HEK293T (cell line): Measurements from ENCODE around the gene TCF3.

Experiments
- CTCF ChIA-PET: fragments of 350-600 bp; formaldehyde crosslinking; extraction: SDS; loops from one replicate; lab custom pipeline; 2021; ENCODE audit warnings: antibody characterized with exemption, inconsistent platforms; lab: Yijun Ruan, JAX
- POLR2A ChIA-PET: fragments of 350-600 bp; formaldehyde crosslinking; extraction: SDS; loops from one replicate; lab custom pipeline; 2020; ENCODE audit warnings: antibody characterized with exemption, inconsistent platforms; lab: Yijun Ruan, JAX
- DNase-seq: peaks from one replicate; pipeline ENCODE4 v3.0.0; 2012; ENCODE audit warnings: mixed read lengths; ENCODE audit errors: extremely low spot score
- ARNT ChIP-seq: fragments of 450-650 bp; IDR thresholded peaks from 2 replicates; pipeline ENCODE4 v1.6.1; 2017; ENCODE audit warnings: mild to moderate bottlenecking
- BHLHE40 ChIP-seq: fragments of 450-650 bp; IDR thresholded peaks from 2 replicates; pipeline ENCODE4 v1.6.1; 2016; ENCODE audit warnings: mild to moderate bottlenecking, moderate library complexity, borderline replicate concordance
- CTBP1 ChIP-seq: fragments of 450-650 bp; IDR thresholded peaks from 2 replicates; pipeline ENCODE4 v1.6.1; 2016; ENCODE audit warnings: borderline replicate concordance
- ELF4 ChIP-seq: fragments of 450-650 bp; IDR thresholded peaks from 2 replicates; pipeline ENCODE4 v1.6.1; 2017; ENCODE audit warnings: antibody characterized with exemption
- FOXA1 ChIP-seq: fragments of 450-650 bp; IDR thresholded peaks from 2 replicates; pipeline ENCODE4 v1.6.1; 2016; ENCODE audit warnings: mild to moderate bottlenecking
- FOXK2 ChIP-seq: fragments of 450-650 bp; IDR thresholded peaks from 2 replicates; pipeline ENCODE4 v1.6.1; 2016; ENCODE audit warnings: mild to moderate bottlenecking
- FOXM1 ChIP-seq: fragments of 450-650 bp; IDR thresholded peaks from 2 replicates; pipeline ENCODE4 v1.6.1; 2017; ENCODE audit warnings: mild to moderate bottlenecking, borderline replicate concordance
- HDGF ChIP-seq: fragments of 450-650 bp; IDR thresholded peaks from 2 replicates; pipeline ENCODE4 v1.6.1; 2017; ENCODE audit warnings: antibody characterized with exemption, borderline replicate concordance
- L3MBTL2 ChIP-seq: fragments of 450-650 bp; conservative IDR thresholded peaks from 2 replicates; pipeline ENCODE4 v1.6.1; 2016; ENCODE audit warnings: mild to moderate bottlenecking
- LEF1 ChIP-seq: fragments of 450-650 bp; IDR thresholded peaks from 2 replicates; pipeline ENCODE4 v1.6.1; 2017; ENCODE audit warnings: mild to moderate bottlenecking, borderline replicate concordance
- NFRKB ChIP-seq: fragments of 450-650 bp; IDR thresholded peaks from 2 replicates; pipeline ENCODE4 v1.6.1; 2016; ENCODE audit warnings: mild to moderate bottlenecking, moderate library complexity
- PKNOX1 ChIP-seq: fragments of 450-650 bp; IDR thresholded peaks from 2 replicates; pipeline ENCODE4 v1.6.1; 2016
- SP1 ChIP-seq: fragments of 450-650 bp; IDR thresholded peaks from 2 replicates; pipeline ENCODE4 v1.6.1; 2017
- SUZ12 ChIP-seq: fragments of 450-650 bp; IDR thresholded peaks from 2 replicates; pipeline ENCODE4 v1.6.1; 2016; ENCODE audit warnings: mild to moderate bottlenecking
- TARDBP ChIP-seq: fragments of 450-650 bp; IDR thresholded peaks from 2 replicates; pipeline ENCODE4 v1.6.1; 2016
- ZNF384 ChIP-seq: fragments of 450-650 bp; IDR thresholded peaks from 2 replicates; pipeline ENCODE4 v1.6.1; 2016

Gene TCF3

GRCh38 chr19:1616396-1616795 is 36.0 kb downstream of the TCF3 start:
- ChIA-PET CTCF (no interaction called here), POLR2A (interaction anchor here (0.9 kb wide), 1 partner anchor 26 kb away, joined by 4 read pairs; no protein-coding TSS in a partner anchor)
- no peak for TF ChIP-seq FOXM1
- no peak for TF ChIP-seq BHLHE40
- TF ChIP-seq FOXA1, result no peak
- no peak for TF ChIP-seq ARNT
- TF ChIP-seq PKNOX1, result no peak
- no peak for TF ChIP-seq L3MBTL2
- no peak for TF ChIP-seq ZNF384
- TF ChIP-seq TARDBP, result no peak
- no peak for TF ChIP-seq ELF4
- no peak for TF ChIP-seq SP1
- TF ChIP-seq LEF1, result no peak
- no peak for TF ChIP-seq HDGF
- no peak for TF ChIP-seq CTBP1
- no peak for TF ChIP-seq NFRKB
- DNase-seq, result no peak

- POLR2A ChIA-PET, result interaction anchor here (1.5 kb wide), 1 partner anchor 10 kb away, joined by 5 read pairs; the partner anchor contains the start of gene UQCR11
- CTCF ChIA-PET, result no interaction called here
- TF ChIP-seq ZNF384, result no peak
- no peak for TF ChIP-seq FOXK2
- TF ChIP-seq PKNOX1, result no peak
- DNase-seq, result no peak
Observed at GRCh38 chr19:1615156-1615765, 37.2 kb downstream of the TCF3 start.

- ChIA-PET POLR2A (interaction anchor here (1.5 kb wide), 1 partner anchor 8 kb away, joined by 5 read pairs; the partner anchor contains the start of gene UQCR11), CTCF (no interaction called here)
- TF ChIP-seq ARNT (no peak), NFRKB (no peak), CTBP1 (no peak), FOXM1 (no peak), ZNF384 (no peak), TARDBP (no peak), ELF4 (no peak), FOXK2 (no peak), FOXA1 (no peak), HDGF (no peak), BHLHE40 (no peak), LEF1 (no peak), SUZ12 (no peak), SP1 (no peak), PKNOX1 (no peak), L3MBTL2 (no peak)
- DNase-seq, result no peak
Observed at GRCh38 chr19:1613808-1614570, 38.4 kb downstream of the TCF3 start.

GRCh38 chr19:1613146-1613545 is 39.3 kb downstream of the TCF3 start:
- CTCF ChIA-PET, result no interaction called here
- no peak for TF ChIP-seq NFRKB
- TF ChIP-seq HDGF, result no peak
- TF ChIP-seq ZNF384, result no peak
- no peak for TF ChIP-seq SUZ12
- no peak for TF ChIP-seq ARNT
- no peak for TF ChIP-seq ELF4
- TF ChIP-seq LEF1, result no peak
- TF ChIP-seq FOXA1, result no peak
- no peak for TF ChIP-seq CTBP1
- DNase-seq, result no peak
- POLR2A ChIA-PET, result no interaction called here

GRCh38 chr19:1612114-1613086 is 40.0 kb downstream of the TCF3 start:
- ChIA-PET CTCF (no interaction called here), POLR2A (no interaction called here)
- no peak for TF ChIP-seq CTBP1
- no peak for TF ChIP-seq FOXA1
- no peak for TF ChIP-seq BHLHE40
- TF ChIP-seq LEF1, result no peak
- no peak for TF ChIP-seq SUZ12
- TF ChIP-seq FOXM1, result no peak
- TF ChIP-seq SP1, result no peak
- no peak for TF ChIP-seq ELF4
- TF ChIP-seq L3MBTL2, result no peak
- TF ChIP-seq ARNT, result no peak
- TF ChIP-seq ZNF384, result no peak
- TF ChIP-seq TARDBP, result no peak
- TF ChIP-seq PKNOX1, result no peak
- no peak for TF ChIP-seq FOXK2
- TF ChIP-seq NFRKB, result no peak
- DNase-seq, result no peak
